H1 (cell line): ENCODE data around the gene POLR1D.

Experiments
- CTCF ChIP-seq, 3 experiments: IDR thresholded peaks; 1 replicate in 2 of 3; 2 replicates in 1 of 3; pipeline versions ENCODE4 v1.5.1 to v1.6.1; 2011; ENCODE audit warnings: low read length in 3 of 3, mild to moderate bottlenecking in 3 of 3, inconsistent platforms in 2 of 3, low read depth in 1 of 3, moderate library complexity in 1 of 3; ENCODE audit not compliant: insufficient read depth in 1 of 3; ENCODE audit errors: control extremely low read depth in 1 of 3
- EP300 ChIP-seq, 2 experiments: IDR thresholded peaks; 1 replicate in 1 of 2; 2 replicates in 1 of 2; pipeline ENCODE4 v1.6.1; 2011 to 2012; ENCODE audit warnings: low read depth in 2 of 2, low read length in 2 of 2, mild to moderate bottlenecking in 2 of 2, borderline replicate concordance in 1 of 2, inconsistent platforms in 1 of 2, moderate library complexity in 1 of 2
- EZH2 ChIP-seq: fragments of 200-600 bp; sonication (generic); IDR thresholded peaks from 2 replicates; pipeline ENCODE4 v1.7.1; 2012; ENCODE audit warnings: low read depth, mild to moderate bottlenecking, moderate library complexity, low read length, inconsistent platforms; ENCODE audit not compliant: severe bottlenecking
- FOSL1 ChIP-seq: IDR thresholded peaks from 2 replicates; pipeline ENCODE4 v1.6.1; 2011; ENCODE audit warnings: mild to moderate bottlenecking, low read depth, low read length, moderate library complexity; ENCODE audit not compliant: insufficient read depth
- GTF2F1 ChIP-seq: IDR thresholded peaks from 2 replicates; pipeline ENCODE4 v1.6.1; 2012; ENCODE audit warnings: low read depth, low read length, improper control_type of control experiment, borderline replicate concordance
- POLR2A ChIP-seq, 2 experiments: IDR thresholded peaks; 1 replicate in 1 of 2; 2 replicates in 1 of 2; pipeline ENCODE4 v1.6.1; 2011; ENCODE audit warnings: low read depth in 2 of 2, low read length in 2 of 2, mild to moderate bottlenecking in 2 of 2; ENCODE audit errors: control extremely low read depth in 1 of 2
- RAD21 ChIP-seq, 2 experiments: IDR thresholded peaks in 1 of 2; conservative IDR thresholded peaks in 1 of 2; 2 replicates each; pipeline ENCODE4 v1.6.1; 2011; ENCODE audit warnings: low read depth in 2 of 2, low read length in 2 of 2, improper control_type of control experiment in 1 of 2, inconsistent platforms in 1 of 2, mild to moderate bottlenecking in 1 of 2, moderate library complexity in 1 of 2
- SIN3A ChIP-seq, 2 experiments: IDR thresholded peaks in 1 of 2; conservative IDR thresholded peaks in 1 of 2; 2 replicates each; pipeline ENCODE4 v1.6.1; 2011 to 2012; ENCODE audit warnings: low read length in 2 of 2, improper control_type of control experiment in 1 of 2, low read depth in 1 of 2, mild to moderate bottlenecking in 1 of 2
- SUZ12 ChIP-seq: fragments of 200-600 bp; sonication (generic); IDR thresholded peaks from 2 replicates; pipeline ENCODE4 v1.6.1; 2012; ENCODE audit warnings: mild to moderate bottlenecking, inconsistent platforms, low read length, moderate library complexity, mixed read lengths
- TF ChIP-seq, protein P1 (sequence below): IDR thresholded peaks from 2 replicates; pipeline ENCODE4 v1.6.1; 2012; ENCODE audit warnings: low read length, inconsistent platforms
- TF ChIP-seq, protein P2 (sequence below): IDR thresholded peaks from 2 replicates; pipeline ENCODE4 v1.6.1; 2011; ENCODE audit warnings: low read length, improper control_type of control experiment

- TF ChIP-seq SUZ12 (no peak), CTCF (IDR thresholded peaks at IDR 0.05; ENCODE audit: control extremely low read depth in 1 of 3, insufficient read depth in 1 of 3, low read depth in 1 of 3, low read length in 3 of 3) (no peak), RAD21 (IDR thresholded peaks at IDR 0.05 in 1 of 2, conservative IDR thresholded peaks at IDR 0.05 in 1 of 2; ENCODE audit: low read depth in 2 of 2, low read length in 2 of 2) (no peak), EZH2 (no peak), EP300 (IDR thresholded peaks at IDR 0.05; ENCODE audit: borderline replicate concordance in 1 of 2, low read depth in 2 of 2, low read length in 2 of 2) (no peak), POLR2A (IDR thresholded peaks at IDR 0.05; ENCODE audit: control extremely low read depth in 1 of 2, low read depth in 2 of 2, low read length in 2 of 2) (no peak), GTF2F1 (no peak), SIN3A (conservative IDR thresholded peaks at IDR 0.05 in 1 of 2, IDR thresholded peaks at IDR 0.05 in 1 of 2; ENCODE audit: low read depth in 1 of 2, low read length in 2 of 2) (no peak), FOSL1 (no peak)
- TF ChIP-seq, protein P1, sequence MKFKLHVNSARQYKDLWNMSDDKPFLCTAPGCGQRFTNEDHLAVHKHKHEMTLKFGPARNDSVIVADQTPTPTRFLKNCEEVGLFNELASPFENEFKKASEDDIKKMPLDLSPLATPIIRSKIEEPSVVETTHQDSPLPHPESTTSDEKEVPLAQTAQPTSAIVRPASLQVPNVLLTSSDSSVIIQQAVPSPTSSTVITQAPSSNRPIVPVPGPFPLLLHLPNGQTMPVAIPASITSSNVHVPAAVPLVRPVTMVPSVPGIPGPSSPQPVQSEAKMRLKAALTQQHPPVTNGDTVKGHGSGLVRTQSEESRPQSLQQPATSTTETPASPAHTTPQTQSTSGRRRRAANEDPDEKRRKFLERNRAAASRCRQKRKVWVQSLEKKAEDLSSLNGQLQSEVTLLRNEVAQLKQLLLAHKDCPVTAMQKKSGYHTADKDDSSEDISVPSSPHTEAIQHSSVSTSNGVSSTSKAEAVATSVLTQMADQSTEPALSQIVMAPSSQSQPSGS, result no peak
- TF ChIP-seq, protein P2, sequence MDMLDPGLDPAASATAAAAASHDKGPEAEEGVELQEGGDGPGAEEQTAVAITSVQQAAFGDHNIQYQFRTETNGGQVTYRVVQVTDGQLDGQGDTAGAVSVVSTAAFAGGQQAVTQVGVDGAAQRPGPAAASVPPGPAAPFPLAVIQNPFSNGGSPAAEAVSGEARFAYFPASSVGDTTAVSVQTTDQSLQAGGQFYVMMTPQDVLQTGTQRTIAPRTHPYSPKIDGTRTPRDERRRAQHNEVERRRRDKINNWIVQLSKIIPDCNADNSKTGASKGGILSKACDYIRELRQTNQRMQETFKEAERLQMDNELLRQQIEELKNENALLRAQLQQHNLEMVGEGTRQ, result no peak
Observed at GRCh38 chr13:27599845-27600553, 21.7 kb upstream of the POLR1D start.
